ENCODE measurements around the gene RAD18. TPM values are rescaled to one million over a fixed set of nuclear protein-coding genes. Genes with fewer than 3 reads are reported as not detected.

RAD18 gene
- total and polyA plus RNA-seq, 2 donors (not counting 1 experiment from before 2014, with no cell fraction given) = 4.8 to 21.3 TPM

- H3K9me3 Mint-ChIP-seq (ENCODE audit: insufficient read depth) = no peaks in the 10 kb centered on the region
- no peak overlapping the region for H3K9ac ChIP-seq (ENCODE audit: low read length)
- POLR2A ChIA-PET = no interaction called here
- no peak for TF ChIP-seq CTCF (IDR thresholded peaks at IDR 0.05)
- no peak for TF ChIP-seq EZH2 (IDR thresholded peaks at IDR 0.05; ENCODE audit: borderline replicate concordance, insufficient read depth, low read depth, low read length, poor library complexity, severe bottlenecking)
- no peaks in the 10 kb centered on the region for H4K20me1 ChIP-seq (ENCODE audit: control insufficient read depth, insufficient read depth, low read length, poor library complexity, severe bottlenecking)
- H3K27me3 Mint-ChIP-seq = no peaks in the 10 kb centered on the region
- DNase-seq (no peak), ATAC-seq (ENCODE audit: low read depth) (no peak)
- intact Hi-C loops (cut with micrococcal nuclease) = no loop called here
- H3K4me3 ChIP-seq (ENCODE audit: control extremely low read depth in 1 of 5, extremely low read depth in 1 of 5, insufficient read depth in 1 of 5, low read depth in 2 of 5, low read length in 4 of 5) = no peak overlapping the region
- H3K36me3 ChIP-seq (replicated peaks in 1 of 2; ENCODE audit: control extremely low read depth in 1 of 2, control insufficient read depth in 1 of 2, extremely low read depth in 1 of 2, insufficient read depth in 2 of 2, low read length in 1 of 2) = peaks cover 7 to 28% of the 10 kb centered on the region in 2 experiments
- H3K4me1 Mint-ChIP-seq = no peaks in the 10 kb centered on the region
- H2AFZ ChIP-seq (ENCODE audit: insufficient read depth, low read depth, low read length, poor library complexity, severe bottlenecking) = no peak overlapping the region
- no peaks in the 10 kb centered on the region for H3K79me2 ChIP-seq (ENCODE audit: control insufficient read depth, insufficient read depth, low read length)
- CTCF ChIA-PET = no interaction called here
- no peak overlapping the region for H3K27ac Mint-ChIP-seq
- H3K4me3 Mint-ChIP-seq = no peak overlapping the region
- H3K9me3 ChIP-seq (ENCODE audit: control extremely low read depth in 1 of 3, control insufficient read depth in 2 of 3, insufficient read depth in 1 of 3, low read length in 2 of 3) = peaks cover 0 to 3% (median 0%) of the 10 kb centered on the region in 3 donors
- no peaks in the 10 kb centered on the region for H3K4me1 ChIP-seq (ENCODE audit: control insufficient read depth in 2 of 2, insufficient read depth in 2 of 2, low read length in 2 of 2)
- H3K27ac ChIP-seq (ENCODE audit: low read length in 2 of 2) = no peak overlapping the region
- no peak overlapping the region for H3K4me2 ChIP-seq (replicated peaks; ENCODE audit: low read depth, low read length, poor library complexity, severe bottlenecking)
- no peaks in the 10 kb centered on the region for H3K27me3 ChIP-seq (replicated peaks in 1 of 4; ENCODE audit: control extremely low read depth in 1 of 4, control insufficient read depth in 3 of 4, insufficient read depth in 4 of 4, low read length in 3 of 4)
Measured at GRCh38 chr3:8885536-8886316, 77.5 kb downstream of the RAD18 start.

GRCh38 chr3:8884630-8885290 lies 78.5 kb downstream of the RAD18 start:
- Histone ChIP-seq H3K36me3 (replicated peaks in 1 of 2; ENCODE audit: control extremely low read depth in 1 of 2, control insufficient read depth in 1 of 2, extremely low read depth in 1 of 2, insufficient read depth in 2 of 2, low read length in 1 of 2) (peaks cover 8 to 28% of the 10 kb centered on the region in 2 experiments), H3K4me2 (replicated peaks; ENCODE audit: low read depth, low read length, poor library complexity, severe bottlenecking) (no peak overlapping the region), H3K4me3 (ENCODE audit: control extremely low read depth in 1 of 5, extremely low read depth in 1 of 5, insufficient read depth in 1 of 5, low read depth in 2 of 5, low read length in 4 of 5) (no peak overlapping the region), H2AFZ (ENCODE audit: insufficient read depth, low read depth, low read length, poor library complexity, severe bottlenecking) (no peak overlapping the region), H3K4me1 (ENCODE audit: control insufficient read depth in 2 of 2, insufficient read depth in 2 of 2, low read length in 2 of 2) (no peaks in the 10 kb centered on the region), H3K79me2 (ENCODE audit: control insufficient read depth, insufficient read depth, low read length) (no peaks in the 10 kb centered on the region), H3K9ac (ENCODE audit: low read length) (no peak overlapping the region), H3K27ac (ENCODE audit: low read length in 2 of 2) (no peak overlapping the region), H3K9me3 (ENCODE audit: control extremely low read depth in 1 of 3, control insufficient read depth in 2 of 3, insufficient read depth in 1 of 3, low read length in 2 of 3) (peaks cover 0 to 3% (median 0%) of the 10 kb centered on the region in 3 donors), H4K20me1 (ENCODE audit: control insufficient read depth, insufficient read depth, low read length, poor library complexity, severe bottlenecking) (no peaks in the 10 kb centered on the region), H3K27me3 (replicated peaks in 1 of 4; ENCODE audit: control extremely low read depth in 1 of 4, control insufficient read depth in 3 of 4, insufficient read depth in 4 of 4, low read length in 3 of 4) (no peaks in the 10 kb centered on the region)
- WGBS (ENCODE audit: insufficient coverage) = 100% methylated on average over 1 of the region's 1 CpG
- TF ChIP-seq EZH2 (IDR thresholded peaks at IDR 0.05; ENCODE audit: borderline replicate concordance, insufficient read depth, low read depth, low read length, poor library complexity, severe bottlenecking) (no peak), CTCF (IDR thresholded peaks at IDR 0.05) (no peak)
- ChIA-PET POLR2A (no interaction called here), CTCF (no interaction called here)
- Mint-ChIP-seq H3K27ac (no peak overlapping the region), H3K4me1 (no peaks in the 10 kb centered on the region), H3K4me3 (no peak overlapping the region), H3K9me3 (ENCODE audit: insufficient read depth) (no peaks in the 10 kb centered on the region), H3K27me3 (no peaks in the 10 kb centered on the region)
- intact Hi-C loops (cut with micrococcal nuclease) = no loop called here
- DNase-seq (no peak), ATAC-seq (ENCODE audit: low read depth) (no peak)
